Muscle of leg (tissue), 11 donors: ENCODE results near the gene ATXN1. TPM values are rescaled to one million over a fixed set of nuclear protein-coding genes. Genes with fewer than 3 reads are reported as not detected.
"Not testable (repeated sequence)": the region's sequence is repeated elsewhere in the genome, so short reads cannot be mapped to it uniquely, and the experiment has no call there.

Experiments
- DNase-seq: peaks from one replicate; pipeline ENCODE4 v3.0.0; 2013
- H3K27ac ChIP-seq: one replicate; pipeline ENCODE4 v1.5.1; 2013; ENCODE audit warnings: mild to moderate bottlenecking, low read length, control low read depth
- H3K27me3 ChIP-seq: one replicate; pipeline ENCODE4 v1.6.1; 2013; ENCODE audit warnings: low read length; ENCODE audit not compliant: control insufficient read depth, insufficient read depth
- H3K36me3 ChIP-seq: one replicate; pipeline ENCODE4 v1.6.1; 2013; ENCODE audit warnings: low read length; ENCODE audit not compliant: control insufficient read depth, insufficient read depth
- H3K4me1 ChIP-seq: one replicate; pipeline ENCODE4 v1.6.1; 2013; ENCODE audit warnings: low read length; ENCODE audit not compliant: control insufficient read depth, insufficient read depth
- H3K4me3 ChIP-seq: one replicate; pipeline ENCODE4 v1.5.1; 2013; ENCODE audit warnings: low read length, control low read depth
- H3K9me3 ChIP-seq: replicated peaks from 2 replicates; pipeline ENCODE4 v1.6.1; 2013; ENCODE audit warnings: low read depth, low read length; ENCODE audit not compliant: control insufficient read depth
- WGBS: methylation state at CpG from one replicate; pipeline ENCODE4 v1.1.5; 2013; ENCODE audit warnings: missing lambda C conversion rate; ENCODE audit not compliant: insufficient coverage; 5-methylcytosine and 5-hydroxymethylcytosine counted together
- polyA plus RNA-seq, 8 donors: library from polyadenylated mRNA; unstranded; fragments of 120-200 nt; gene quantifications; one replicate each; pipeline versions ENCODE4 v1.2.1 to v1.2.3, GENCODE V29; 2013; ENCODE audit warnings: inconsistent platforms in 1 of 8, low replicate concordance in 1 of 8; ENCODE audit not compliant: insufficient read length in 8 of 8, insufficient read depth in 1 of 8
- total RNA-seq: library from RNA; stranded (reverse); fragments of 120-200 nt; gene quantifications from one replicate; pipeline ENCODE4 v1.2.4, GENCODE V29; 2013

The ATXN1 gene
- total and polyA plus RNA-seq, 9 donors, result 10.2 to 19.9 (median 12.9) TPM

DNA sequence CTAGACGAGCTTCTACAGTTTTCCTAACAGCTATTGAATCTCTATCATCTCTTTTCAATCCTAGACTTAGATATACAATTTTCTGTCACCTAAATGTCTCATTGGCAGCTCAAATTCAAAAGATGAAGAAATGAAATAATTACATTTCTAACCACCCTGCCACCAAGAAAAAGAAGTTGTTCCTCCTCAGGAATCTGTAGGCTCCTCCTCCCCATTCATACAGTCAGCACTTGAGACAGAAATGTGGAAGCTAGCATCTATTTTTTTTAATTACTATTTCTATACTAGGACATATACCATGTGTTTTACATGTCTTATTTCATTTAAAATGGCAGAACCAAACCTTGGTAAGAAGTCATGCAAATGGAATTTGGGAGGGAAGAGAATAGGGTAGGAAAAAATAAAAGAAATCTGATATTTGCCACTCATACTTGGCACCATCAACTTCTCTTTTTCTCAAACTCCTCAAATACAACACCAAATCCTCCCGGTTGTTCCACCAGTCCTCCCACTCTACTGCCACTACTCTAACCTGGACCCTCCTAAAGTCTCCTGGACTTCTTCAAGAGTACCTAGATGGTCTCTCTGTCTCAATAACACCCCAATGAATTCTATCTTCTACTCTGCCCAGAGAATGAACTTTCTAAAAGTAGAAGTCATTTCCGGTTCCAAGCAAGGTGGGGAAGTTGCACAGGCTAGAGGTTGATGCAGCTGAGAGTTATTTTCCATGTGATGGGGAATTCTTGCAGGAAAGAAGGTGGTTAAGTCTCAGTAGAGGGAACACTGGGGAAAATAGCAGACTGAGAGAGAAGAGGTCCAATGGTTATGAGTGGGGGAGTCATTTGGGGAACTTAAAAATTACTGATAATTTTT lies 54.1 kb downstream of the ATXN1 start:
- Histone ChIP-seq H3K27ac (no peak overlapping the region), H3K27me3 (no peaks in the 10 kb centered on the region), H3K4me1 (peaks cover 9% of the 10 kb centered on the region), H3K36me3 (no peaks in the 10 kb centered on the region), H3K4me3 (no peak overlapping the region), H3K9me3 (no peaks in the 10 kb centered on the region)
- 77% methylated on average over 3 of the region's 3 CpGs for WGBS
- DNase-seq, result no peak

DNA sequence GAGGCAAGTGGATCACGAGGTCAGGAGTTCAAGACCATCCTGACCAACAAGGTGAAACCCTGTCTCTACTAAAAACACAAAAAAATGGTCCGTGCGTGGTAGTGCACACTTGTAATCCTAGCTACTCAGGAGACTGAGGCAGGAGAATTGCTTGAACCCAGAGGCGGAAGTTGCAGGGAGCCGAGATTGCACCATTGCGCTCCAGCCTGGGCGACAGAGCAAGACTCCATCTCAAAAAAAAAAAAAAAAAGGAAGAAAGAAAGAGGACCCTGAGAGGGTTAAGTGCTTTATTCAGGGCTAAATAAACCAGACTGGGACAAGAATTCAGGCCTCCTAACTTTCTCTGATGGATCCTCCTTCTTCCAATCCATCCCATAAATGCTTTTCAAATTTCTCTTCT lies 54.8 kb downstream of the ATXN1 start:
- not testable (repeated sequence) for DNase-seq, H3K4me3 ChIP-seq, H3K36me3 ChIP-seq, H3K9me3 ChIP-seq, H3K27ac ChIP-seq, H3K27me3 ChIP-seq, H3K4me1 ChIP-seq
- 93% methylated on average over 3 of the region's 7 CpGs for WGBS

GRCh38 chr6:16706029-16706428 lies 55.2 kb downstream of the ATXN1 start:
- Histone ChIP-seq H3K36me3 (no peaks in the 10 kb centered on the region), H3K4me1 (peaks cover 10% of the 10 kb centered on the region), H3K9me3 (no peaks in the 10 kb centered on the region), H3K27me3 (no peaks in the 10 kb centered on the region), H3K4me3 (no peak overlapping the region), H3K27ac (no peak overlapping the region)
- DNase-seq, result no peak
- WGBS, result 83% methylated on average over 1 of the region's 4 CpGs

- H3K4me3 ChIP-seq, result no peak overlapping the region
- no peak overlapping the region for H3K27ac ChIP-seq
- WGBS, result 95% methylated on average over 3 of the region's 6 CpGs
- DNase-seq, result no peak
- H3K27me3 ChIP-seq, result no peaks in the 10 kb centered on the region
- no peaks in the 10 kb centered on the region for H3K36me3 ChIP-seq
- no peaks in the 10 kb centered on the region for H3K9me3 ChIP-seq
- H3K4me1 ChIP-seq, result peaks cover 14% of the 10 kb centered on the region
Observed at GRCh38 chr6:16705081-16705993, 55.9 kb downstream of the ATXN1 start.

DNA sequence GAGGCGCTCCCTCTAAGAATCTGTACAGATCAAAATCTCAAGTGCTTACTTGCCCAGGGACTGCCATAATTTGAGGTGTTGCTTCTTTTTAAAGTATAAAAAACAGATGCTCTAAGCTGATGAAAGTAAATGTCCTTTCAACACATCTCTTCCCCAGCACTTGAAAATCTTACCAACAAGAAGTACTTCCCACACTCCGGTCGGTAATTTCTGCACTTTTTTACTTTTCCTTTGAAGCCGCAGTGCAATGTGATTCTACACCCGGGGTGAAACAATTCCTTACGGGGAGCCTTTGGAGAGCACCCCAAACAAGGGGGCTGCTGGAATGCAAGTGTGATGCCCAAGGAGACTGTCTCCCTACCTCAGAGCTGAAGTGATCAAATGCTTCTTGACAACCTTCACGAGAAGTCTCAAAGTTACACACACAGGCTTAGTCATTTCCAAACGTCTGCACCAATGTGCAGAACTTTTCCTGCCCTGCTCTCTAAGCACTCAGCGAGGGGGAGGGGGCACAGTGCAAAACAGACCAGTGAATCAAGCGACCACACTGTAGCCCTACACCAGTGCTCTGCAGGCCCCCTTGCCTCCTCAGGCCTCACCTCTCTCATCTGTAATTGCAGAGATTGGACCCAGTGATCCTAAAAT lies 56.7 kb downstream of the ATXN1 start:
- WGBS, result 8% methylated on average over 7 of the region's 10 CpGs
- Histone ChIP-seq H3K4me3 (peak overlapping the region; percentile 5), H3K27ac (peak overlapping the region; percentile 62)

DNA sequence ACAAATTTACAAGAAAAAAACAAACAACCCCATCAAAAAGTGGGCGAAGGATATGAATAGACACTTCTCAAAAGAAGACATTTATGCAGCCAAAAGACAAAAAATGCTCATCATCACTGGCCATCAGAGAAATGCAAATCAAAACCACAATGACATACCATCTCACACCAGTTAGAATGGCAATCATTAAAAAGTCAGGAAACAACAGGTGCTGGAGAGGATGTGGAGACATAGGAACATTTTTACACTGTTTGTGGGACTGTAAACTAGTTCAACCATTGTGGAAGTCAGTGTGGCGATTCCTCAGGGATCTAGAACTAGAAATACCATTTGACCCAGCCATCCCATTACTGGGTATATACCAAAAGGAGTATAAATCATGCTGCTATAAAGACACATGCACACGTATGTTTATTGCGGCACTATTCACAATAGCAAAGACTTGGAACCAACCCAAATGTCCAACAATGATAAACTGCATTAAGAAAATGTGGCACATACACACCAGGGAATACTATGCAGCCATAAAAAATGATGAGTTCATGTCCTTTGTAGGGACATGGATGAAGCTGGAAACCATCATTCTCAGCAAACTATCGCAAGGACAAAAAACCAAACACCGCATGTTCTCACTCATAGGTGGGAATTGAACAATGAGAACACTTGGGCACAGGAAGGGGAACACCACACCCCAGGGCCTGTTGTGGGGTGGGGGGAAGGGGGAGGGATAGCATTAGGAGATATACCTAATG lies 58.5 kb downstream of the ATXN1 start:
- DNase-seq, H3K9me3 ChIP-seq, H3K27ac ChIP-seq, H3K36me3 ChIP-seq, H3K4me3 ChIP-seq, H3K27me3 ChIP-seq: not testable (repeated sequence)
- no CpG with 5 or more reads among the region's 6 CpGs for WGBS
- H3K4me1 ChIP-seq, result peaks cover 18% of the 10 kb centered on the region

More for the DNA sequence above, 56.7 kb downstream of the ATXN1 start:
- no peaks in the 10 kb centered on the region for H3K9me3 ChIP-seq
- peaks cover 18% of the 10 kb centered on the region for H3K4me1 ChIP-seq
- H3K36me3 ChIP-seq, result no peaks in the 10 kb centered on the region
- DNase-seq, result no peak
- H3K27me3 ChIP-seq, result no peaks in the 10 kb centered on the region

- 80% methylated on average over 1 of the region's 5 CpGs for WGBS
- H3K36me3 ChIP-seq, result no peaks in the 10 kb centered on the region
- H3K27me3 ChIP-seq, result no peaks in the 10 kb centered on the region
- H3K4me3 ChIP-seq, result no peak overlapping the region
- H3K4me1 ChIP-seq, result peaks cover 18% of the 10 kb centered on the region
- DNase-seq, result no peak
- H3K27ac ChIP-seq, result peak overlapping the region; percentile 7
- no peaks in the 10 kb centered on the region for H3K9me3 ChIP-seq
Observed at GRCh38 chr6:16700916-16701234, 60.4 kb downstream of the ATXN1 start.

GRCh38 chr6:16700202-16700915 lies 60.9 kb downstream of the ATXN1 start:
- peak overlapping the region; percentile 72 for H3K27ac ChIP-seq
- H3K27me3 ChIP-seq, result no peaks in the 10 kb centered on the region
- peaks cover 18% of the 10 kb centered on the region for H3K4me1 ChIP-seq
- H3K36me3 ChIP-seq, result no peaks in the 10 kb centered on the region
- no peaks in the 10 kb centered on the region for H3K9me3 ChIP-seq
- peak overlapping the region; percentile 22 for H3K4me3 ChIP-seq
- peak; percentile 52 for DNase-seq
- WGBS, result 22% methylated on average over 3 of the region's 13 CpGs
